ENCODE results near the gene PIGW.

GRCh38 chr17:36527621-36528250, 7.1 kb upstream of the PIGW start:
- TF ChIP-seq CTCF (IDR thresholded peaks at IDR 0.05) (no peak), ZFX (IDR thresholded peaks at IDR 0.05; ENCODE audit: borderline replicate concordance) (no peak)

Data from 22Rv1 (cell line).